Cortex of kidney (tissue), 1 donor: ENCODE results near the gene C10orf67.

Experiments
- DNase-seq: peaks from one replicate; lab custom pipeline; 2025; lab: John Stamatoyannopoulos, UW

C10orf67 gene

GRCh38 chr10:23172429-23173213, 172.0 kb downstream of the C10orf67 start:
- DNase-seq: no peak

GRCh38 chr10:23171232-23171876, 173.2 kb downstream of the C10orf67 start:
- DNase-seq: no peak

GRCh38 chr10:23158370-23158769, 186.2 kb downstream of the C10orf67 start:
- DNase-seq: no peak

GRCh38 chr10:23157691-23158369, 186.8 kb downstream of the C10orf67 start:
- no peak for DNase-seq

GRCh38 chr10:23157239-23157681, 187.3 kb downstream of the C10orf67 start:
- no peak for DNase-seq

- DNase-seq: no peak
These were observed 188.0 kb downstream of the C10orf67 start for GRCh38 chr10:23156447-23157150.

- no peak for DNase-seq
These were observed 189.4 kb downstream of the C10orf67 start for GRCh38 chr10:23155169-23155568.
